IMR-90 (cell line): Measurements from ENCODE around the gene SPTBN5. TPM values are rescaled to one million over a fixed set of nuclear protein-coding genes. Genes with fewer than 3 reads are reported as not detected.

Experiments used
- ATAC-seq: fragments of 200-7000 bp; cut with Tn5 transposase; 2 replicates; pipeline ENCODE4 v1.9.1; 2020; ENCODE audit warnings: low read depth, mild to moderate bottlenecking, moderate library complexity
- BruUV-seq: library from RNA; stranded (reverse); fragments of 400-500 nt; replicated peaks from 2 replicates; lab custom pipeline; 2021; lab: Mats Ljungman, UMichigan
- CTCF ChIA-PET: fragments of 300-600 bp; formaldehyde crosslinking; extraction: SDS; loops from one replicate; lab custom pipeline; 2021; ENCODE audit warnings: antibody characterized with exemption; lab: Yijun Ruan, JAX
- POLR2A ChIA-PET: fragments of 300-600 bp; sonication (Branson Sonifier 250); formaldehyde crosslinking; loops from one replicate; lab custom pipeline; 2022; ENCODE audit warnings: antibody characterized with exemption; ENCODE audit not compliant: unreplicated experiment; lab: Charles Lee
- DNase-seq: peaks from one replicate; pipeline ENCODE4 v3.0.0; 2013
- H2AFZ ChIP-seq: replicated peaks from 2 replicates; pipeline ENCODE3; 2013; ENCODE audit warnings: low read length, mild to moderate bottlenecking; ENCODE audit not compliant: poor library complexity
- H2AK5ac ChIP-seq: 2 replicates; pipeline ENCODE4 v1.6.1; 2013; ENCODE audit warnings: low read depth, low read length, inconsistent platforms
- H2AK9ac ChIP-seq: replicated peaks from 2 replicates; pipeline ENCODE3; 2013; ENCODE audit warnings: mild to moderate bottlenecking, low read depth, low read length, moderate library complexity; ENCODE audit not compliant: poor library complexity
- H2BK120ac ChIP-seq: 2 replicates; pipeline ENCODE4 v1.6.1; 2013; ENCODE audit warnings: low read depth, low read length, inconsistent platforms
- H2BK15ac ChIP-seq: 3 replicates; pipeline ENCODE4 v1.6.1; 2013; ENCODE audit warnings: low read depth, low read length, inconsistent platforms
- H2BK20ac ChIP-seq: 2 replicates; pipeline ENCODE4 v1.6.1; 2013; ENCODE audit warnings: low read depth, mild to moderate bottlenecking, inconsistent platforms, low read length, moderate library complexity
- H2BK5ac ChIP-seq: 2 replicates; pipeline ENCODE4 v1.6.1; 2013; ENCODE audit warnings: mild to moderate bottlenecking, low read depth, low read length, inconsistent platforms; ENCODE audit not compliant: poor library complexity, severe bottlenecking
- H3K14ac ChIP-seq: replicated peaks from 2 replicates; pipeline ENCODE4 v1.6.1; 2013; ENCODE audit warnings: low read depth, low read length, inconsistent platforms
- H3K18ac ChIP-seq: 2 replicates; pipeline ENCODE4 v1.6.1; 2013; ENCODE audit warnings: low read depth, low read length, control low read depth
- H3K23ac ChIP-seq: 2 replicates; pipeline ENCODE4 v1.6.1; 2013; ENCODE audit warnings: low read depth, low read length, inconsistent platforms
- H3K27ac ChIP-seq: 2 replicates; pipeline ENCODE4 v1.5.1; 2013; ENCODE audit warnings: mild to moderate bottlenecking, control low read depth, low read length; ENCODE audit not compliant: insufficient read depth
- H3K27me3 ChIP-seq: 2 replicates; pipeline ENCODE4 v1.6.1; 2013; ENCODE audit warnings: low read length; ENCODE audit not compliant: control insufficient read depth, insufficient read depth
- H3K36me3 ChIP-seq: 2 replicates; pipeline ENCODE4 v1.6.1; 2013; ENCODE audit warnings: low read length, mixed read lengths; ENCODE audit not compliant: control insufficient read depth, insufficient read depth
- H3K4ac ChIP-seq: 2 replicates; pipeline ENCODE4 v1.6.1; 2013; ENCODE audit warnings: low read depth, low read length, inconsistent platforms
- H3K4me1 ChIP-seq: 2 replicates; pipeline ENCODE4 v1.6.1; 2013; ENCODE audit warnings: low read length, mixed read lengths; ENCODE audit not compliant: control insufficient read depth, insufficient read depth
- H3K4me2 ChIP-seq: 2 replicates; pipeline ENCODE4 v1.6.1; 2013; ENCODE audit warnings: low read depth, mild to moderate bottlenecking, control low read depth, low read length, moderate library complexity
- H3K4me3 ChIP-seq: 2 replicates; pipeline ENCODE4 v1.5.1; 2013; ENCODE audit warnings: low read depth, mild to moderate bottlenecking, control low read depth, low read length, moderate library complexity; ENCODE audit not compliant: insufficient read depth
- H3K56ac ChIP-seq: 2 replicates; pipeline ENCODE4 v1.6.1; 2013; ENCODE audit warnings: low read length, inconsistent platforms; ENCODE audit not compliant: insufficient read depth; ENCODE audit errors: extremely low read depth
- H3K79me1 ChIP-seq, 2 experiments: 2 replicates each; pipeline ENCODE4 v1.6.1; 2013; ENCODE audit warnings: low read length in 2 of 2, inconsistent platforms in 1 of 2, low read depth in 1 of 2
- H3K9ac ChIP-seq: 2 replicates; pipeline ENCODE4 v1.6.1; 2013; ENCODE audit warnings: low read depth, low read length, control low read depth
- H3K9me1 ChIP-seq: 2 replicates; pipeline ENCODE4 v1.6.1; 2013; ENCODE audit warnings: low read length, inconsistent platforms; ENCODE audit not compliant: insufficient read depth
- H3K9me3 ChIP-seq: 2 replicates; pipeline ENCODE4 v1.6.1; 2013; ENCODE audit warnings: low read length; ENCODE audit not compliant: control insufficient read depth, insufficient read depth
- H4K20me1 ChIP-seq: 2 replicates; pipeline ENCODE4 v1.6.1; 2013; ENCODE audit warnings: low read length, inconsistent platforms; ENCODE audit not compliant: insufficient read depth
- H4K5ac ChIP-seq: 2 replicates; pipeline ENCODE4 v1.6.1; 2013; ENCODE audit warnings: mild to moderate bottlenecking, low read depth, low read length, control low read depth
- H4K8ac ChIP-seq, 2 experiments: 2 replicates each; pipeline ENCODE4 v1.6.1; 2013; ENCODE audit warnings: low read depth in 2 of 2, low read length in 2 of 2, control low read depth in 1 of 2, inconsistent platforms in 1 of 2
- H4K91ac ChIP-seq: 2 replicates; pipeline ENCODE4 v1.6.1; 2013; ENCODE audit warnings: low read depth, low read length, inconsistent platforms; ENCODE audit not compliant: insufficient read depth
- BHLHE40 ChIP-seq: fragments of 150-350 bp; IDR thresholded peaks from 2 replicates; pipeline ENCODE4 v1.6.1; 2016; ENCODE audit warnings: mild to moderate bottlenecking, low read depth, low read length
- MXI1 ChIP-seq: IDR thresholded peaks from 2 replicates; pipeline ENCODE4 v1.6.1; 2012; ENCODE audit warnings: low read depth, mild to moderate bottlenecking, low read length, moderate library complexity, borderline replicate concordance
- NFE2L2 ChIP-seq: fragments of 150-350 bp; IDR thresholded peaks from 2 replicates; pipeline ENCODE4 v1.6.1; 2016; ENCODE audit warnings: low read depth, mild to moderate bottlenecking, low read length
- RFX5 ChIP-seq: IDR thresholded peaks from 2 replicates; pipeline ENCODE4 v1.8.0; 2012; ENCODE audit warnings: low read depth, mild to moderate bottlenecking, low read length, moderate library complexity
- WGBS, 2 experiments: methylation state at CpG; one replicate each; pipeline versions ENCODE4 v1.1.5 to v1.1.7; 2013; ENCODE audit warnings: missing lambda C conversion rate in 2 of 2; ENCODE audit not compliant: insufficient read length in 1 of 2; ENCODE audit errors: extremely low coverage in 2 of 2; 5-methylcytosine and 5-hydroxymethylcytosine counted together
- dilution Hi-C: fragments of 300-500 bp; cut with HindIII; formaldehyde crosslinking; loops from one replicate; pipeline ENCODE4 v1.14.3; 2018; ENCODE audit warnings: low sequenced_read_pairs; ENCODE audit not compliant: unreplicated experiment
- in situ Hi-C: fragments of 300-500 bp; cut with MboI; formaldehyde crosslinking; loops from 3 replicates; pipeline ENCODE4 v1.14.3; 2019; ENCODE audit warnings: low sequenced_read_pairs, inconsistent platforms, mixed read lengths
- intact Hi-C: fragments of 100-400 bp; cut with micrococcal nuclease; formaldehyde crosslinking; loops from 2 replicates; pipeline ENCODE4 v1.10.0; 2022
- polyA plus RNA-seq, 3 experiments: library from polyadenylated mRNA; depleted of rRNA; stranded (reverse); fragments of >200 nt; gene quantifications; 2 replicates each; pipeline ENCODE4 v1.2.3, GENCODE V29; 2012; ENCODE audit warnings: low replicate concordance in 1 of 3
- total RNA-seq: library from RNA; depleted of rRNA; stranded (reverse); fragments of >200 nt; gene quantifications from 2 replicates; pipeline ENCODE4 v1.2.3, GENCODE V29; 2012
- TF ChIP-seq, protein P1 (sequence below): conservative IDR thresholded peaks from 2 replicates; pipeline ENCODE4 v1.5.1; 2012; ENCODE audit warnings: mild to moderate bottlenecking, low read depth, low read length, improper control_type of control experiment
- TF ChIP-seq, protein P2 (sequence below): fragments of 150-350 bp; IDR thresholded peaks from 2 replicates; pipeline ENCODE4 v1.6.1; 2017; ENCODE audit warnings: mild to moderate bottlenecking, antibody characterized with exemption, low read length, low read depth

The SPTBN5 gene
- total and polyA plus RNA-seq, 2 of the 4 experiments (the other 2 are of a cell fraction): under 0.01 to 0.38 TPM

DNA sequence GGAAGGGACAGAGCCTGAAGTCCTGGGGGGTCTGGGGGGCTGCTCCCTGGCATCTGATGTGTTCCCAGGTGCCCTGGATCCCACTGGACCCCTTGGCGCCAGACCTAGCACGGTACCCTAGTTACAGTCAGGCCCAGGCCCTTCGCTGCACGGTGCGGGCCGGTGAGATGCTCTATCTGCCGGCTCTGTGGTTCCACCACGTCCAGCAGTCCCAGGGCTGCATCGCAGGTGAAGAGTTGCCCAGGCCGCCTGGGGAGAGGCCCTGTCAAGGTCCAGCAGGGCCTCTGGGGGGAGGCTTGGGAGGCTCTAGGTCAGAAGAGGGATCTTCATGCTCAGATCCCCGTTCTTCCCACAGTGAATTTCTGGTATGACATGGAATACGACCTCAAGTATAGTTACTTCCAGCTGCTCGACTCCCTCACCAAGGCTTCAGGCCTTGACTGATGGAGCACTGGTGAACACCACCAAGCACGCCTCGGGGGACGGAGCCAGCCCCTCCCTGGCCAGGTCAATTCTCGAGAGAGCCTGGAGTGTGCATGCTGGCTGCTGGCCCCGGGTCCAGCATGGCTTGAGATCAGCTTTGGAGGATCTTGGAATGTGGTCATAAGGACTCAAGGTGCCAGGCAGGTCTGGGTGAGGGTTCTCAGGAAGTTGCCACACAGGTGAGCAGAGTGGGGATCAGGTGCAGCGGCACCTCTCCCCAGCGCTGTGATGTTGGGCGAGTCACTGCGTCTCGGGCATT lies 57.0 kb downstream of the SPTBN5 start:
- ATAC-seq (no peak), DNase-seq (no peak)
- Histone ChIP-seq H2BK15ac (no peak overlapping the region), H3K56ac (no peak overlapping the region), H4K5ac (no peak overlapping the region), H3K14ac (no peak overlapping the region), H3K4me3 (no peak overlapping the region), H2BK20ac (no peak overlapping the region), H3K79me1 (peaks cover 2 to 9% of the 10 kb centered on the region in 2 experiments; a peak in 2 of 4 replicates), H3K36me3 (peaks cover 5% of the 10 kb centered on the region), H3K4me1 (no peaks in the 10 kb centered on the region), H3K23ac (no peak overlapping the region), H4K8ac (no peak overlapping the region), H3K9me1 (peaks cover 5% of the 10 kb centered on the region; the same call in 1 of the 2 replicates), H3K4ac (no peak overlapping the region), H4K20me1 (peaks cover 18% of the 10 kb centered on the region), H2AFZ (no peak overlapping the region), H3K27ac (no peak overlapping the region), H4K91ac (no peak overlapping the region), H3K4me2 (no peak overlapping the region), H3K9me3 (no peaks in the 10 kb centered on the region), H3K9ac (no peak overlapping the region), H3K27me3 (no peaks in the 10 kb centered on the region), H3K18ac (no peak overlapping the region), H2AK9ac (peak overlapping the region; percentile 8), H2BK120ac (no peak overlapping the region), H2AK5ac (no peak overlapping the region), H2BK5ac (no peak overlapping the region)
- WGBS, 2 experiments: 92% methylated on average over 9 of the region's 23 CpGs; no CpG with 5 or more reads in 1 of the 2 experiments
- CTCF ChIA-PET: interaction anchor here (0.6 kb wide), 1 partner anchor 382 kb away, joined by 5 read pairs; no protein-coding TSS in a partner anchor
- POLR2A ChIA-PET: interaction anchor here (0.6 kb wide), 1 partner anchor 129 kb away, joined by 4 read pairs; no protein-coding TSS in a partner anchor
- in situ Hi-C loops: no loop called here
- TF ChIP-seq, protein P1, sequence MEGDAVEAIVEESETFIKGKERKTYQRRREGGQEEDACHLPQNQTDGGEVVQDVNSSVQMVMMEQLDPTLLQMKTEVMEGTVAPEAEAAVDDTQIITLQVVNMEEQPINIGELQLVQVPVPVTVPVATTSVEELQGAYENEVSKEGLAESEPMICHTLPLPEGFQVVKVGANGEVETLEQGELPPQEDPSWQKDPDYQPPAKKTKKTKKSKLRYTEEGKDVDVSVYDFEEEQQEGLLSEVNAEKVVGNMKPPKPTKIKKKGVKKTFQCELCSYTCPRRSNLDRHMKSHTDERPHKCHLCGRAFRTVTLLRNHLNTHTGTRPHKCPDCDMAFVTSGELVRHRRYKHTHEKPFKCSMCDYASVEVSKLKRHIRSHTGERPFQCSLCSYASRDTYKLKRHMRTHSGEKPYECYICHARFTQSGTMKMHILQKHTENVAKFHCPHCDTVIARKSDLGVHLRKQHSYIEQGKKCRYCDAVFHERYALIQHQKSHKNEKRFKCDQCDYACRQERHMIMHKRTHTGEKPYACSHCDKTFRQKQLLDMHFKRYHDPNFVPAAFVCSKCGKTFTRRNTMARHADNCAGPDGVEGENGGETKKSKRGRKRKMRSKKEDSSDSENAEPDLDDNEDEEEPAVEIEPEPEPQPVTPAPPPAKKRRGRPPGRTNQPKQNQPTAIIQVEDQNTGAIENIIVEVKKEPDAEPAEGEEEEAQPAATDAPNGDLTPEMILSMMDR: no peak
- TF ChIP-seq MXI1 (no peak), BHLHE40 (no peak), RFX5 (no peak), NFE2L2 (no peak)
- TF ChIP-seq, protein P2, sequence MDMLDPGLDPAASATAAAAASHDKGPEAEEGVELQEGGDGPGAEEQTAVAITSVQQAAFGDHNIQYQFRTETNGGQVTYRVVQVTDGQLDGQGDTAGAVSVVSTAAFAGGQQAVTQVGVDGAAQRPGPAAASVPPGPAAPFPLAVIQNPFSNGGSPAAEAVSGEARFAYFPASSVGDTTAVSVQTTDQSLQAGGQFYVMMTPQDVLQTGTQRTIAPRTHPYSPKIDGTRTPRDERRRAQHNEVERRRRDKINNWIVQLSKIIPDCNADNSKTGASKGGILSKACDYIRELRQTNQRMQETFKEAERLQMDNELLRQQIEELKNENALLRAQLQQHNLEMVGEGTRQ: no peak
- no TSS peak for BruUV-seq
- intact Hi-C loops: no loop called here
- dilution Hi-C loops: no loop called here
